Mesodermal cell (in vitro differentiated cells): ENCODE measurements around the gene AUTS2.

Experiments
- H3K27ac ChIP-seq: 2 replicates; pipeline ENCODE4 v1.7.0; 2013; ENCODE audit warnings: mild to moderate bottlenecking, low read depth, low read length, moderate library complexity; ENCODE audit not compliant: severe bottlenecking
- H3K36me3 ChIP-seq: 2 replicates; pipeline ENCODE4 v1.7.1; 2013; ENCODE audit warnings: mild to moderate bottlenecking, low read length, moderate library complexity; ENCODE audit not compliant: control insufficient read depth, insufficient read depth
- H3K4me1 ChIP-seq: one replicate; pipeline ENCODE4 v1.7.1; 2013; ENCODE audit warnings: mild to moderate bottlenecking, low read length; ENCODE audit not compliant: insufficient read depth, control insufficient read depth, poor library complexity, severe bottlenecking
- H3K4me3 ChIP-seq: 2 replicates; pipeline ENCODE4 v1.7.0; 2013; ENCODE audit warnings: low read length, control low read depth, mild to moderate bottlenecking; ENCODE audit not compliant: insufficient read depth, poor library complexity, severe bottlenecking; ENCODE audit errors: extremely low read depth
- H3K9me3 ChIP-seq: 2 replicates; pipeline ENCODE4 v1.7.1; 2013; ENCODE audit warnings: mild to moderate bottlenecking, low read length, moderate library complexity; ENCODE audit not compliant: control insufficient read depth
- WGBS, 2 experiments: methylation state at CpG; one replicate each; pipeline ENCODE4 v1.1.5; 2013; ENCODE audit warnings: missing lambda C conversion rate in 2 of 2; ENCODE audit not compliant: insufficient coverage in 2 of 2; 5-methylcytosine and 5-hydroxymethylcytosine counted together

Gene AUTS2

DNA sequence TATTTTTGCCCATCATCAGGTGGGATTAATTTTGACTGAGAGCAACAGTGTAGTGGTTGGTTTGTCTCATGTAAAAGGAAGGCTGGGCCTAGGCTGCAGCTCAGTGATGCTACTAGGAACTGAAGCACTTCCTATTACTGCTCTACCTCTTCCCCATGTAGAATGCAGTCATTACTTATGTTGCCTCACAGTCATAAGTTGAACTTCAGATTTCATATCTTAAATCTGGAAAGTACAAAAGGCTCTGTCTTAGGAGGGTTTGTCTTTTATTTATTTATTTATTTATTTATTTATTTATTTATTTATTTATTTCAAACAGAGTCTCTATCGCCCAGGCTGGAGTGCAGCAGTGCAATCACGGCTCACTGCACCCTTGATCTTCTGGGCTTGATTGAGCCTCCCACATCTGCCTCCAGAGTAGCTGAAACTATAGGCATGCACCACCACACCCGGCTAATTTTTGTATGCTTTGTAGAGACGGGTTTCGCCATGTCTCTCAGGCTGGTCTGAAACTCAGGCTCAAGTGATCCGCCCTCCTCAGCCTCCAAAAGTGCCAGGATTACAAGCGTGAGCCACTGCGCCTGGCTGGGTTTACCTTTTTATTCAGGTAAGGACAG lies 812.0 kb downstream of the AUTS2 start:
- H3K27ac ChIP-seq: no peak overlapping the region
- no peaks in the 10 kb centered on the region for H3K36me3 ChIP-seq
- WGBS, 2 experiments: 91 to 93% methylated on average over 4 to 5 of the region's 8 CpGs
- H3K4me1 ChIP-seq: peaks cover 18% of the 10 kb centered on the region
- H3K4me3 ChIP-seq: no peak overlapping the region
- no peaks in the 10 kb centered on the region for H3K9me3 ChIP-seq

DNA sequence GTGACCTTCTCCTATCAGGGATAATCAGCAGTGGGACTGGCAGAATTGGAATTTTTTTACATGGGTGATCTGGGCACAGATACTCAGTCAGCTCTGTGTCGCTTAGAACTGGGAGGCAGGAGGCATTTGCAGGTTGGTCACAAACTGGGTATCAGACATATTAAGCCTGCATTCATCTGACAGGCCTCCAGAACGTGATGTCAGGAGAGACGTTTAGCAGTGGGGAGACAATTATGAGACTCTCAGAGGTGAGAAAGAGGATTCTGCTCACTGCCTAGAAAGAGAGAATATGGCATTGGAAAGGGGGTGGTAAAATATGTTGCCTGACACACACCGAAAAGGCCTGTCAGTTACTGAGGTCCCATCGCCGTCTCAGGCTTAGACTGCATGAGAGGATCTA lies 816.1 kb downstream of the AUTS2 start:
- no peaks in the 10 kb centered on the region for H3K36me3 ChIP-seq
- no peaks in the 10 kb centered on the region for H3K4me1 ChIP-seq
- no peak overlapping the region for H3K4me3 ChIP-seq
- H3K9me3 ChIP-seq: no peaks in the 10 kb centered on the region
- no peak overlapping the region for H3K27ac ChIP-seq
- 89 to 93% methylated on average over 6 of the region's 6 CpGs for WGBS, 2 experiments

DNA sequence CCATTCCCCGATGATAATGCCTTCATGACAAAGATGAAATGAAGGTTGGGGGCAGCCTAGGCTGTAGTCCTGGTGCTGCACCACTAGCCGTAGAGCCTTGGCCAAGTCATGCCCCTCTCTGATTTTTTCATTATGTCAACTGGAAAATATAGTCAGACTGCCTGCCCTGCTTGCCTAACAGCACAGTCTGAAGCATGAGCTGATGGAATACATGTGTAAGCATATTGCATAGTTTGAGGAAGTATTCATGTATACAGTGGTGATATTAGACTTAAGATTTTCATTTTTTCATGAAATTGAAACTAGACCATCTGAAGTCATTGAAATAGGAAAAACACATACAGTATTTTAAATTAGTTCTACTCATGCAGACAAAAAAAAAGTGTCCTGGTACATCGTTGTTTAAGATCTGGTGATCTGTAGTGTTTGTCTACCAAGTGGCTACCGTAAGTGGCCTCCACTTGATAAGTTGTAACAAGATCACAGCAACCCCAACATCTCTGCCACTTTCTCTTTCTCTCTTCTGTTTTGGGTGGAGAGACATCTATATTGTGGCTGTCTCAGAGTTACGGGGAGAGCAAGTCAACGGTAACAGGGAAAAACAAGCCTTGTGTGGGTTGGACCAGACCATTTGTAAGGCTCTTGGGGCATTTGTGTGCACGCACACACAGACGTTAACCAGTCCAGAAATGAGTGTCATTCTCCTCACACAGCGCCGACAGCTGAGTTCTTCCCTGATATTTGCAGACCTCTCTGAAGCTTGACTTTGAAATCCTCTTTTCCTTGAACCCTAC lies 817.1 kb downstream of the AUTS2 start:
- no peak overlapping the region for H3K27ac ChIP-seq
- 93 to 97% methylated on average over 7 to 8 of the region's 10 CpGs for WGBS, 2 experiments
- no peak overlapping the region for H3K4me3 ChIP-seq
- H3K9me3 ChIP-seq: no peaks in the 10 kb centered on the region
- peaks cover 4% of the 10 kb centered on the region for H3K4me1 ChIP-seq
- no peaks in the 10 kb centered on the region for H3K36me3 ChIP-seq

DNA sequence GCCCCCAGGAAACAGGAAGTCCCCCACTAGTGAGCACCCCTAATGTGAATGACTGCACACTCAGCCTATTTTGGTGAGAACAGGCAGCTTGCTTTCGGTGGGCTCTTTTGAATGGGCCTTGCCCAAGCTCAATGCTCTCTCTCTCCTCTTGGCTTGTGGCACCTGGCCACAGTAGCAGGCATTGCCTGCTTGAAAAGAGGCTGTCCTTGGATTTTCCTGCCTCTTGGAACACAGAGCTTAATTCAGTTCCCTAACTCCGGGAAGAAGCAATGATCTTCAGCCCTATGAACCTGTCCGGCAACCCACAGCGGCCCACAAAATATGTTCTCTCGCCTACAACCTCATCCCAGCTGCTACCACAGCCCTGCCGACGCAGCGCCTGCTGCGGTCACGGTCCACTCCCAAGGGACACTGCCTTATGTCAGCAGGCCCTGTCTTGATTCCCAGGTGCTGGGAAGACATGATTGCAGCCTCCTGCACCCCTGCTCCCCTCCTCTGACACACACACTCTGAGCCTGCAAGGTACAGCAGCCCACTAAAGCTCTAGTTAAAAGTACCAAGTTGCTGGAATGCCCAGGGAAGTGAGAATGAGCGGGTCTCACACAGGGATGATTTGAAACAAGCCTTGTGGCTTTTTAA lies 818.2 kb downstream of the AUTS2 start:
- WGBS, 2 experiments: 84 to 91% methylated on average over 5 to 11 of the region's 11 CpGs
- Histone ChIP-seq H3K4me1 (peaks cover 4% of the 10 kb centered on the region), H3K27ac (no peak overlapping the region)

DNA sequence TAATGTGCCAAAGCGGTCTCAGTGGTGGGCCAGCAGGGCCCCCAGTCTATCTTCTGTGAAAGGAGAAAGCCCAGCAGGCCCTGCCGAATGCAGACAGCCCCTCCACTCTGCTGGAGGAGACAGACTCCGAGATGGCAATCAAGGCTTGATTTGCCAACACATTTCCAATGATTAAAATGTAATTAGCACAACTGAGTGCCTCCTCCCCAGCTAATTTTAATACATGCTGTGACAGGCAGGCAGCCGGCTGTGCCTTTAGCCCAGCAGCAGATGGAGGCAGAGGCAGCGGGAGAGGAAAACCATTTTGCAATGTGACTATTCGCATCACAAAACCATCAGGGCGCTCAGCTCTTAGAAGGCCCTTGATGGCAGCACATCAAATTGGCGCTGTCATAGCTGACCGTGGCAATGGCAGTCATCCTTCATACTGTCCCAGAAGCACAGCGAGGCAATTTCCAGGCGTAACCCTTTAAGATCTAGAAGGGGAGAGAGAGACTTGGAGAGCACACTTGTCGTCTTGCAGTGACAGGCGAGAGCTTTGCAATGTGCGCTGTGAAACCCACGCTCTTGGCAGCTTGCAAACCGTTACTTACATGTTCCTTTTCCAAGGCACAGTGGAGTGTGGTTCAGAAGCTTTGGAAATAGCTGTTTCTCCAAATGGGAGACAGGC lies 818.8 kb downstream of the AUTS2 start:
- Histone ChIP-seq H3K4me3 (no peak overlapping the region), H3K9me3 (no peaks in the 10 kb centered on the region), H3K27ac (no peak overlapping the region), H3K4me1 (peaks cover 4% of the 10 kb centered on the region), H3K36me3 (no peaks in the 10 kb centered on the region)
- WGBS, 2 experiments: 66 to 74% methylated on average over 16 of the region's 16 CpGs

More for the DNA sequence above, 818.2 kb downstream of the AUTS2 start:
- H3K9me3 ChIP-seq: no peaks in the 10 kb centered on the region
- no peaks in the 10 kb centered on the region for H3K36me3 ChIP-seq
- H3K4me3 ChIP-seq: no peak overlapping the region

DNA sequence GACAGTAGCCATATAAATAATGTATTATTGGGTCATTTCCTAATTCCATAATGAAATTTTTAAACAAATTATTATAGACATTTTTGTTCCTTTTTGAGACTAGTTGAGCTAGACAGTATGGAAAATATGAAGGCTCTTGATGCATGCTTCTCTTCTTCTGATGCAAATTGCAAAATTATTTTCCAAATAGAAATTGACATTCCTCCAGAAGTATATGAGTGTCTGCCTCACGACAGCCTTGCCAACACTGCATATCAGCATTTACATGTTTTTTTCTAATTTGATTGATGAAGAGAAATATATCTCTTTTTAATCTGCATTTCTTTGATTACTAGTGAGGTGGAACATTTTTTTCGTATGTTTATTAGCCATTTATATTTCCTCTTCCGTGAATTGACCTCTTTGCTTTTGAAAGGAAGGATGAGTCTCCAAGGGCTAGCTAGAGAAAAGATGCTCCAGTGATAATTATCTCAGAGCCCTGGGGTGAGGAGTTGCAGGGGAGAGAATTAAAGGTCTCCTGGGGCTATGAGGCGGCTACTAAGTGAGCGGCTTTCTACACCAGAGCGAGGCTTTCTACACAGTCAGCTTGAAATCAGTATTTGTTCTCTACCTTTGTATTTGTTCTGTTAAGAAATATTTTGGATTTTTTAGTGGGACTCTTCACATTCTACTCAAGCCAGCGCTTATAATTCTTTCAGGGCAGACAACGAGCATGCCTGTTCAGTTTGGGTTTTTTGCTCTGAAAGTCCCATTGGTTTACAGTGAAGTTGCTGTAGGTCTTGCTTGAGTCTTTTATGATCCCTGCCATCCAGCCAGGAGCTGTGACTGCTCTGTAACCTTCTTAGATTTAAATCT lies 821.5 kb downstream of the AUTS2 start:
- H3K4me1 ChIP-seq: peaks cover 4% of the 10 kb centered on the region
- H3K27ac ChIP-seq: peak overlapping the region; percentile 24
- WGBS, 2 experiments: 18 to 38% methylated on average over 2 to 3 of the region's 8 CpGs
- no peaks in the 10 kb centered on the region for H3K36me3 ChIP-seq
- no peaks in the 10 kb centered on the region for H3K9me3 ChIP-seq
- no peak overlapping the region for H3K4me3 ChIP-seq

DNA sequence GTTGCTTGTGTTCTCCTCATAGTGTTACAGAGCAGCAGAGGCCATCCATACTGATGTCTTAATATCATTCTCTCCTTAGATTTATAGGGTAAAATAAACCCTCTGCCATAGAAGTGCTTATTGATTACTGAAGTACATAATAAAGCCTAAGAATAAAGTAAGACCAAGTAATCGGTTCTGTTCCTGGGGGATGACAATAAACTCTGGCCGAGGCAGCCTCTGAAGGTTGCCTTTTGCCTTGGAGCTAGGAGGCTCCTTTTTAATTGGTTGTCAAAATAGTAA lies 822.0 kb downstream of the AUTS2 start:
- peaks cover 4% of the 10 kb centered on the region for H3K4me1 ChIP-seq
- WGBS, 2 experiments: 79 to 100% methylated on average over 1 to 2 of the region's 2 CpGs

DNA sequence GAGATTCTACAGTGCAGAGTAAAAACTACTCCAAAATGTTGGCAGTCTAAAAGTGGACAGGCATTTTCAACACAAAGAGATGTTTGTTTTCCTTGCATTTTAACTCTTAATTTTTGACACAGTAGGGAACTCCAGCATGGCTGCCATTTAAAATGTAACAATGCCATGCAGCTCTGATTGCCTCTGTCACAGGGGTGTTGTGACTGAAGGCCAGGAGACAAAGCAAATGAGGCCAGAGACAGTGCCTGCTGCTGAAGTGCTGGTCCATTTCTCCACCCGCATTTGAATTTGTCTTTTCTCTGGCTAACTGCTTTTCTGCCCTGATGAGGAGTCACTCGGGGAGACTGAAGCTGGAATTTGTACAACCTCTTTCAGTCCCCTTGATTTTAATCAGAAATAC lies 823.0 kb downstream of the AUTS2 start:
- Histone ChIP-seq H3K4me3 (no peak overlapping the region), H3K27ac (no peak overlapping the region), H3K36me3 (no peaks in the 10 kb centered on the region), H3K4me1 (peaks cover 4% of the 10 kb centered on the region), H3K9me3 (no peaks in the 10 kb centered on the region)
- WGBS, 2 experiments: 50 to 67% methylated on average over 2 of the region's 2 CpGs

More for the DNA sequence above, 822.0 kb downstream of the AUTS2 start:
- no peaks in the 10 kb centered on the region for H3K36me3 ChIP-seq
- no peaks in the 10 kb centered on the region for H3K9me3 ChIP-seq
- no peak overlapping the region for H3K4me3 ChIP-seq
- peak overlapping the region; percentile 24 for H3K27ac ChIP-seq

DNA sequence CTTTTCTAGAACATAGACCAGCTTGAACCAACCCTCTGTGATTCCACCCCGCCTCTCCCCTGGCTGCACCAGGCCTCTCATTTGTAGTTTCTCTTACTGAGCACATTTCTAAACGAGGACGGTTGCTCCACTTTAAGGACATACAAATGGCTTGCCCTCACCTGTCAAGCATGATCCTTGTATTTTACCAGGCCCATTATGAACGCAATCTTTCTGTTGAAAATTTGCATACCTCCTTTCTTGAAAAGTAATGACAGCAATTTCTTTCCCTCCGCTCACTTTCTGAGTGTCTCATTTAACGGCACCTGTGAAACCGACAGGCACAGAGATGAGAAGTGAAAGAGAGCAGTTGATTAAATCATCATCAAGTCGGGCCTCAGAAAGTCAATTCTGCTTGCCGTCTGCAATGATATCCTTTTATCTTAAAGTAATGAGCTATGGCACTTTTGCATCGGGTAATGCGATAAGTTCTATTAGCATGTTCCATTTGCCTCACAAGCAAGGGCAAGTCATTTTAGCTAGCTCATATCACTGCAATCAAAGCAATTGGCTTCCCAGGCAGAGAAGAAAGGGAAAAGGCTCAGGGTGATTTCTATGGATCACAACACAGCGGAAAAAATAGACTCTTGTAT lies 828.1 kb downstream of the AUTS2 start:
- WGBS, 2 experiments: 95 to 97% methylated on average over 7 to 9 of the region's 12 CpGs
- no peak overlapping the region for H3K27ac ChIP-seq
- no peaks in the 10 kb centered on the region for H3K36me3 ChIP-seq
- no peaks in the 10 kb centered on the region for H3K9me3 ChIP-seq
- no peak overlapping the region for H3K4me3 ChIP-seq
- no peaks in the 10 kb centered on the region for H3K4me1 ChIP-seq

DNA sequence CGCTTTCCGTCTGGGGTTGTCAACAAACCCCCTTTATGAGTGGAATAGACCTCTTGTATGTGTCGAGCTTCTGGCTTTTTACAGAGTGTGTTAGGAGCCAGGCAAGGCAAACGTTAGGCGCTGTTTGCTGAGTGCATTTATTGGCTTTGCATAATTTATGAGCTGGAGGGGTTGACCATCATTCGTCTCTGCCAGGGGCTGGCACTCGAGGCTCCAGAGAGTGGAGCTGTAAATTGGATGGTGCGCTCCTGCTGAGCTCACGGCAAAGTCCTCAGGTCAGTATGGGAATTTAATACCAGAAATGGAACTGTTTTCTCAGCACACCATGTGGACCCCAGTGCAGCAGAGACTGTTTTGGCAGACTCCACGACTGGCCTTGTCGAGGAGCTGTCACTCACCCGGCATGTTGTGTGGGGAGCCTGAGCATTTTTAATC lies 834.3 kb downstream of the AUTS2 start:
- Histone ChIP-seq H3K9me3 (no peaks in the 10 kb centered on the region), H3K27ac (no peak overlapping the region), H3K36me3 (no peaks in the 10 kb centered on the region), H3K4me3 (no peak overlapping the region), H3K4me1 (no peaks in the 10 kb centered on the region)
- WGBS, 2 experiments: 85 to 88% methylated on average over 11 to 12 of the region's 12 CpGs
